Measurements from ENCODE around the gene FOXC1. TPM values are rescaled to one million over a fixed set of nuclear protein-coding genes. Genes with fewer than 3 reads are reported as not detected.

FOXC1 gene
- total and polyA plus RNA-seq, 4 donors, result 15.1 to 105 (median 49.1) TPM

DNA sequence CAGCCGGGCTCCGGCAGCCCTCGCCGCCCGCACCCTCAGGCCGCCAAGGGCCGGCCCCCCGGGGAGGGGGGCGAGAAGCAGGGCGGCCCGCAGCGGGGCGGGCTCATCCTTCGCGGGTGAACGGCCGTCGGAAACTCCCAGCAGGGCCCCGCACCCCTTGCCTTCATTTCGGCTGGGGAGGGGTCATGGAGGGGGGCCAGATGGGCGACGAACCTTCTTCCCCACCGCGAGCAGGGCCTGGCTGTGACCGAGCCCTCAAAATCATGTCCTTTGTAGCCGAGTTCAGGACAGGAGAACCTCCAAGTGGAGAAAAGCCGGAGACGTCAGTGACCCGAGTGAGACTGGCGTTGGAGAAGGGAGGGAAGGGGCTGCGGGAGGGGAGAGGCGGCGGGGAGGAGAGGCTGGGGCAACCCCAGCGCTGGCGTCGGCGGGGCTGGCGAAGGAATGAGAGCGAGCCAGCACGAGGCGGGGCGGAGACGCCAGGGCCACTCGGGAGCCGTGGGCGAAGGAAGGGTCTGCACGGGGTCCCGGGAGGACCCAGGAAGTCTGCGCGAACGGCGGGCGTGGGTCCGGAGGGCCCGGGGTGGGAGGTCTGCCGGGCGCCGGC lies 571 bp upstream of the FOXC1 start:
- no peaks in the 10 kb centered on the region for H3K9me3 ChIP-seq (ENCODE audit: control insufficient read depth, insufficient read depth, low read length)
- peak overlapping the region; percentile 85 for H3K27ac ChIP-seq (ENCODE audit: low read depth, low read length)
- no peaks in the 10 kb centered on the region for H3K36me3 ChIP-seq (ENCODE audit: control insufficient read depth, insufficient read depth, low read length)
- WGBS (ENCODE audit: insufficient coverage), result 0% methylated on average over 55 of the region's 58 CpGs
- DNase-seq (ENCODE audit: low read depth in 4 of 6, low spot score in 6 of 6), result peak in 1 of 6 donors; percentile 50
- H3K4me1 ChIP-seq (ENCODE audit: control insufficient read depth, insufficient read depth, low read length), result peaks cover 39% of the 10 kb centered on the region
- H3K4me3 ChIP-seq (ENCODE audit: low read depth, low read length), result peak overlapping the region; percentile 54
- H3K27me3 ChIP-seq (ENCODE audit: control insufficient read depth, insufficient read depth, low read length), result peaks cover 84% of the 10 kb centered on the region

DNA sequence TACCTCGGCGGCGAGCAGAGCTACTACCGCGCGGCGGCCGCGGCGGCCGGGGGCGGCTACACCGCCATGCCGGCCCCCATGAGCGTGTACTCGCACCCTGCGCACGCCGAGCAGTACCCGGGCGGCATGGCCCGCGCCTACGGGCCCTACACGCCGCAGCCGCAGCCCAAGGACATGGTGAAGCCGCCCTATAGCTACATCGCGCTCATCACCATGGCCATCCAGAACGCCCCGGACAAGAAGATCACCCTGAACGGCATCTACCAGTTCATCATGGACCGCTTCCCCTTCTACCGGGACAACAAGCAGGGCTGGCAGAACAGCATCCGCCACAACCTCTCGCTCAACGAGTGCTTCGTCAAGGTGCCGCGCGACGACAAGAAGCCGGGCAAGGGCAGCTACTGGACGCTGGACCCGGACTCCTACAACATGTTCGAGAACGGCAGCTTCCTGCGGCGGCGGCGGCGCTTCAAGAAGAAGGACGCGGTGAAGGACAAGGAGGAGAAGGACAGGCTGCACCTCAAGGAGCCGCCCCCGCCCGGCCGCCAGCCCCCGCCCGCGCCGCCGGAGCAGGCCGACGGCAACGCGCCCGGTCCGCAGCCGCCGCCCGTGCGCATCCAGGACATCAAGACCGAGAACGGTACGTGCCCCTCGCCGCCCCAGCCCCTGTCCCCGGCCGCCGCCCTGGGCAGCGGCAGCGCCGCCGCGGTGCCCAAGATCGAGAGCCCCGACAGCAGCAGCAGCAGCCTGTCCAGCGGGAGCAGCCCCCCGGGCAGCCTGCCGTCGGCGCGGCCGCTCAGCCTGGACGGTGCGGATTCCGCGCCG lies 994 bp downstream of the FOXC1 start:
- no peaks in the 10 kb centered on the region for H3K36me3 ChIP-seq (ENCODE audit: control insufficient read depth, insufficient read depth, low read length)
- WGBS (ENCODE audit: insufficient coverage), result under 1% methylated on average over 100 of the region's 101 CpGs
- peaks cover 28% of the 10 kb centered on the region for H3K4me1 ChIP-seq (ENCODE audit: control insufficient read depth, insufficient read depth, low read length)
- DNase-seq (ENCODE audit: low read depth in 4 of 6, low spot score in 6 of 6), result peak in 1 of 6 donors; percentile 55
- H3K4me3 ChIP-seq (ENCODE audit: low read depth, low read length), result peak overlapping the region; percentile 47
- H3K9me3 ChIP-seq (ENCODE audit: control insufficient read depth, insufficient read depth, low read length), result no peaks in the 10 kb centered on the region
- peak overlapping the region; percentile 73 for H3K27ac ChIP-seq (ENCODE audit: low read depth, low read length)
- peaks cover 84% of the 10 kb centered on the region for H3K27me3 ChIP-seq (ENCODE audit: control insufficient read depth, insufficient read depth, low read length)

DNA sequence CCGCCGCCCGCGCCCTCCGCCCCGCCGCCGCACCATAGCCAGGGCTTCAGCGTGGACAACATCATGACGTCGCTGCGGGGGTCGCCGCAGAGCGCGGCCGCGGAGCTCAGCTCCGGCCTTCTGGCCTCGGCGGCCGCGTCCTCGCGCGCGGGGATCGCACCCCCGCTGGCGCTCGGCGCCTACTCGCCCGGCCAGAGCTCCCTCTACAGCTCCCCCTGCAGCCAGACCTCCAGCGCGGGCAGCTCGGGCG lies 1.5 kb downstream of the FOXC1 start:
- H3K27me3 ChIP-seq (ENCODE audit: control insufficient read depth, insufficient read depth, low read length), result peaks cover 84% of the 10 kb centered on the region
- peaks cover 28% of the 10 kb centered on the region for H3K4me1 ChIP-seq (ENCODE audit: control insufficient read depth, insufficient read depth, low read length)
- no peak overlapping the region for H3K4me3 ChIP-seq (ENCODE audit: low read depth, low read length)
- DNase-seq (ENCODE audit: low read depth in 4 of 6, low spot score in 6 of 6), result peak in 1 of 6 donors; percentile 12
- H3K27ac ChIP-seq (ENCODE audit: low read depth, low read length), result no peak overlapping the region
- H3K36me3 ChIP-seq (ENCODE audit: control insufficient read depth, insufficient read depth, low read length), result no peaks in the 10 kb centered on the region
- under 1% methylated on average over 38 of the region's 38 CpGs for WGBS (ENCODE audit: insufficient coverage)
- no peaks in the 10 kb centered on the region for H3K9me3 ChIP-seq (ENCODE audit: control insufficient read depth, insufficient read depth, low read length)

DNA sequence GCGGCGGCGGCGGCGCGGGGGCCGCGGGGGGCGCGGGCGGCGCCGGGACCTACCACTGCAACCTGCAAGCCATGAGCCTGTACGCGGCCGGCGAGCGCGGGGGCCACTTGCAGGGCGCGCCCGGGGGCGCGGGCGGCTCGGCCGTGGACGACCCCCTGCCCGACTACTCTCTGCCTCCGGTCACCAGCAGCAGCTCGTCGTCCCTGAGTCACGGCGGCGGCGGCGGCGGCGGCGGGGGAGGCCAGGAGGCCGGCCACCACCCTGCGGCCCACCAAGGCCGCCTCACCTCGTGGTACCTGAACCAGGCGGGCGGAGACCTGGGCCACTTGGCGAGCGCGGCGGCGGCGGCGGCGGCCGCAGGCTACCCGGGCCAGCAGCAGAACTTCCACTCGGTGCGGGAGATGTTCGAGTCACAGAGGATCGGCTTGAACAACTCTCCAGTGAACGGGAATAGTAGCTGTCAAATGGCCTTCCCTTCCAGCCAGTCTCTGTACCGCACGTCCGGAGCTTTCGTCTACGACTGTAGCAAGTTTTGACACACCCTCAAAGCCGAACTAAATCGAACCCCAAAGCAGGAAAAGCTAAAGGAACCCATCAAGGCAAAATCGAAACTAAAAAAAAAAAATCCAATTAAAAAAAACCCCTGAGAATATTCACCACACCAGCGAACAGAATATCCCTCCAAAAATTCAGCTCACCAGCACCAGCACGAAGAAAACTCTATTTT lies 2.0 kb downstream of the FOXC1 start:
- H3K27ac ChIP-seq (ENCODE audit: low read depth, low read length), result peak overlapping the region; percentile 68
- no peak for DNase-seq (ENCODE audit: low read depth in 4 of 6, low spot score in 6 of 6)
- WGBS (ENCODE audit: insufficient coverage), result under 1% methylated on average over 69 of the region's 71 CpGs

DNA sequence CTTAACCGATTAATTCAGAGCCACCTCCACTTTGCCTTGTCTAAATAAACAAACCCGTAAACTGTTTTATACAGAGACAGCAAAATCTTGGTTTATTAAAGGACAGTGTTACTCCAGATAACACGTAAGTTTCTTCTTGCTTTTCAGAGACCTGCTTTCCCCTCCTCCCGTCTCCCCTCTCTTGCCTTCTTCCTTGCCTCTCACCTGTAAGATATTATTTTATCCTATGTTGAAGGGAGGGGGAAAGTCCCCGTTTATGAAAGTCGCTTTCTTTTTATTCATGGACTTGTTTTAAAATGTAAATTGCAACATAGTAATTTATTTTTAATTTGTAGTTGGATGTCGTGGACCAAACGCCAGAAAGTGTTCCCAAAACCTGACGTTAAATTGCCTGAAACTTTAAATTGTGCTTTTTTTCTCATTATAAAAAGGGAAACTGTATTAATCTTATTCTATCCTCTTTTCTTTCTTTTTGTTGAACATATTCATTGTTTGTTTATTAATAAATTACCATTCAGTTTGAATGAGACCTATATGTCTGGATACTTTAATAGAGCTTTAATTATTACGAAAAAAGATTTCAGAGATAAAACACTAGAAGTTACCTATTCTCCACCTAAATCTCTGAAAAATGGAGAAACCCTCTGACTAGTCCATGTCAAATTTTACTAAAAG lies 2.7 kb downstream of the FOXC1 start:
- peak in 2 of 6 donors; percentile 59 to 71 for DNase-seq (ENCODE audit: low read depth in 4 of 6, low spot score in 6 of 6)
- peak overlapping the region; percentile 68 for H3K27ac ChIP-seq (ENCODE audit: low read depth, low read length)
- H3K4me1 ChIP-seq (ENCODE audit: control insufficient read depth, insufficient read depth, low read length), result peaks cover 24% of the 10 kb centered on the region
- no peaks in the 10 kb centered on the region for H3K9me3 ChIP-seq (ENCODE audit: control insufficient read depth, insufficient read depth, low read length)
- no peaks in the 10 kb centered on the region for H3K36me3 ChIP-seq (ENCODE audit: control insufficient read depth, insufficient read depth, low read length)
- no CpG with 5 or more reads among the region's 10 CpGs for WGBS (ENCODE audit: insufficient coverage)
- peaks cover 84% of the 10 kb centered on the region for H3K27me3 ChIP-seq (ENCODE audit: control insufficient read depth, insufficient read depth, low read length)
- peak overlapping the region; percentile 55 for H3K4me3 ChIP-seq (ENCODE audit: low read depth, low read length)

More for the DNA sequence above, 2.0 kb downstream of the FOXC1 start:
- peaks cover 28% of the 10 kb centered on the region for H3K4me1 ChIP-seq (ENCODE audit: control insufficient read depth, insufficient read depth, low read length)
- H3K4me3 ChIP-seq (ENCODE audit: low read depth, low read length), result peak overlapping the region; percentile 55
- H3K36me3 ChIP-seq (ENCODE audit: control insufficient read depth, insufficient read depth, low read length), result no peaks in the 10 kb centered on the region
- H3K27me3 ChIP-seq (ENCODE audit: control insufficient read depth, insufficient read depth, low read length), result peaks cover 84% of the 10 kb centered on the region
- no peaks in the 10 kb centered on the region for H3K9me3 ChIP-seq (ENCODE audit: control insufficient read depth, insufficient read depth, low read length)

DNA sequence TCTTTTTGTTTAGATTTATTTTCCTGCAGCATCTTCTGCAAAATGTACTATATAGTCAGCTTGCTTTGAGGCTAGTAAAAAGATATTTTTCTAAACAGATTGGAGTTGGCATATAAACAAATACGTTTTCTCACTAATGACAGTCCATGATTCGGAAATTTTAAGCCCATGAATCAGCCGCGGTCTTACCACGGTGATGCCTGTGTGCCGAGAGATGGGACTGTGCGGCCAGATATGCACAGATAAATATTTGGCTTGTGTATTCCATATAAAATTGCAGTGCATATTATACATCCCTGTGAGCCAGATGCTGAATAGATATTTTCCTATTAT lies 3.2 kb downstream of the FOXC1 start:
- 20% methylated on average over 3 of the region's 7 CpGs for WGBS (ENCODE audit: insufficient coverage)
- DNase-seq (ENCODE audit: low read depth in 4 of 6, low spot score in 6 of 6), result peak in 1 of 6 donors; percentile 63
- Histone ChIP-seq H3K4me3 (ENCODE audit: low read depth, low read length) (peak overlapping the region; percentile 55), H3K36me3 (ENCODE audit: control insufficient read depth, insufficient read depth, low read length) (no peaks in the 10 kb centered on the region), H3K9me3 (ENCODE audit: control insufficient read depth, insufficient read depth, low read length) (no peaks in the 10 kb centered on the region), H3K4me1 (ENCODE audit: control insufficient read depth, insufficient read depth, low read length) (peaks cover 19% of the 10 kb centered on the region), H3K27me3 (ENCODE audit: control insufficient read depth, insufficient read depth, low read length) (peaks cover 84% of the 10 kb centered on the region), H3K27ac (ENCODE audit: low read depth, low read length) (peak overlapping the region; percentile 68)

DNA sequence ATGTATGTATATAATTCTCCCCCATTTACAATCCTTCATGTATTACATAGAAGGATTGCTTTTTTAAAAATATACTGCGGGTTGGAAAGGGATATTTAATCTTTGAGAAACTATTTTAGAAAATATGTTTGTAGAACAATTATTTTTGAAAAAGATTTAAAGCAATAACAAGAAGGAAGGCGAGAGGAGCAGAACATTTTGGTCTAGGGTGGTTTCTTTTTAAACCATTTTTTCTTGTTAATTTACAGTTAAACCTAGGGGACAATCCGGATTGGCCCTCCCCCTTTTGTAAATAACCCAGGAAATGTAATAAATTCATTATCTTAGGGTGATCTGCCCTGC lies 3.6 kb downstream of the FOXC1 start:
- no peak for DNase-seq (ENCODE audit: low read depth in 4 of 6, low spot score in 6 of 6)
- H3K4me1 ChIP-seq (ENCODE audit: control insufficient read depth, insufficient read depth, low read length), result peaks cover 15% of the 10 kb centered on the region
- peaks cover 84% of the 10 kb centered on the region for H3K27me3 ChIP-seq (ENCODE audit: control insufficient read depth, insufficient read depth, low read length)
- peak overlapping the region; percentile 68 for H3K27ac ChIP-seq (ENCODE audit: low read depth, low read length)
- peak overlapping the region; percentile 55 for H3K4me3 ChIP-seq (ENCODE audit: low read depth, low read length)
- no peaks in the 10 kb centered on the region for H3K9me3 ChIP-seq (ENCODE audit: control insufficient read depth, insufficient read depth, low read length)
- no CpG with 5 or more reads among the region's 3 CpGs for WGBS (ENCODE audit: insufficient coverage)
- no peaks in the 10 kb centered on the region for H3K36me3 ChIP-seq (ENCODE audit: control insufficient read depth, insufficient read depth, low read length)

DNA sequence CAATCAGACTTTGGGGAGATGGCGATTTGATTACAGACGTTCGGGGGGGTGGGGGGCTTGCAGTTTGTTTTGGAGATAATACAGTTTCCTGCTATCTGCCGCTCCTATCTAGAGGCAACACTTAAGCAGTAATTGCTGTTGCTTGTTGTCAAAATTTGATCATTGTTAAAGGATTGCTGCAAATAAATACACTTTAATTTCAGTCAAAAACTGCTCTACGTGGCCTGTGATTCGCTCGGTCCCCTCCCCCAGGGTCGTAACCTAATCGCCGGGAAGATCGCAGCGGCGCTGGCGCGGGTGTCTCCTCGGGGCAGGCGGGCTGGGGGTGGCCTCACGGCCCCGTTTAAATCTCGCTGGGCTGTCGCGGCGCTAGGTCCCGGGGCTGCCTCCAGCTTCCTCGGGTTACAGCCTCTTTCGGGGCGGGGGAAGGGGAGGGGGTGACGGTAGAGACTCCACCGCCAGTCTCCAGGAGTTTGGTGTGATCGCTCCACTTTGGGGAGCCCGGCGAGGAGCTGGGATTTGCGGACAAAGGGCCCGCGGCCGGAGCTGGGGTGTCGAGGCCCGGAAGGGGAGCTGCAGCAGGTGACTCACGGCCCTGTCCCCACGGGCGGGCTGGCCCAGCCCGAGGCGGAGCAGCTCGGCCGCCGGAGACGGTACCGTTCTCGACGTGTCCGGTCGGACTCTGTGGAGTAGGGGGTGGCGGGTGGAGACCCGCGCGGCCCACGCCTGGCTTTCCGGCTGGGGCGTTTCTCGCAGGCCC lies 4.2 kb downstream of the FOXC1 start:
- H3K4me1 ChIP-seq (ENCODE audit: control insufficient read depth, insufficient read depth, low read length), result peaks cover 11% of the 10 kb centered on the region
- peak overlapping the region; percentile 55 for H3K4me3 ChIP-seq (ENCODE audit: low read depth, low read length)
- under 1% methylated on average over 59 of the region's 60 CpGs for WGBS (ENCODE audit: insufficient coverage)
- peaks cover 84% of the 10 kb centered on the region for H3K27me3 ChIP-seq (ENCODE audit: control insufficient read depth, insufficient read depth, low read length)
- H3K27ac ChIP-seq (ENCODE audit: low read depth, low read length), result peak overlapping the region; percentile 68
- H3K36me3 ChIP-seq (ENCODE audit: control insufficient read depth, insufficient read depth, low read length), result no peaks in the 10 kb centered on the region
- H3K9me3 ChIP-seq (ENCODE audit: control insufficient read depth, insufficient read depth, low read length), result no peaks in the 10 kb centered on the region
- DNase-seq (ENCODE audit: low read depth in 4 of 6, low spot score in 6 of 6), result peak in 1 of 6 donors; percentile 38

Measured in spinal cord (tissue), 10 donors.